A549 (cell line): ENCODE results near the gene HSPBAP1. TPM values are rescaled to one million over a fixed set of nuclear protein-coding genes. Genes with fewer than 3 reads are reported as not detected.
A peak's percentile ranks its signal among the peaks of the same experiment; 100 is the strongest.

Source experiments
- ATAC-seq, 2 experiments: fragments of 200-7000 bp in 1 of 2; fragments of >200 bp in 1 of 2; cut with Nextera tagmentation in 1 of 2; cut with Tn5 transposase in 1 of 2; 3 replicates each; pipeline versions ENCODE4 v1.8.0 to v1.9.1; 2018 to 2020; ENCODE audit warnings: mild to moderate bottlenecking in 1 of 2, moderate library complexity in 1 of 2
- CTCF ChIA-PET: fragments of 300-600 bp; sonication (Branson Sonifier 250); formaldehyde crosslinking; extraction: SDS; loops from one replicate; lab custom pipeline; 2021; ENCODE audit warnings: antibody characterized with exemption, inconsistent platforms; lab: Yijun Ruan, JAX
- POLR2A ChIA-PET: fragments of 350-600 bp; formaldehyde crosslinking; extraction: SDS; loops from one replicate; lab custom pipeline; 2021; ENCODE audit warnings: antibody characterized with exemption, inconsistent platforms; lab: Yijun Ruan, JAX
- DNase-seq, 2 experiments: peaks; one replicate each; pipeline versions ENCODE4 v3.0.0 to v3.0.0-alpha.2; 2011 to 2016; ENCODE audit warnings: low read depth in 1 of 2, low spot score in 1 of 2
- FAIRE-seq: peaks from 2 replicates; lab custom pipeline; 2011; peaks lifted over from hg19 to GRCh38; lab: Jason Lieb, UNC
- H3K27ac ChIP-seq, 2 experiments: fragments of >200 bp; sonication (Bioruptor Twin); formaldehyde crosslinking; 3 replicates each; pipeline ENCODE4 v1.5.1; 2016 to 2017
- H3K4me1 ChIP-seq: fragments of >200 bp; sonication (Bioruptor Twin); formaldehyde crosslinking; 3 replicates; pipeline ENCODE4 v1.6.1; 2016
- H3K4me2 ChIP-seq: fragments of >200 bp; sonication (Bioruptor Twin); formaldehyde crosslinking; 3 replicates; pipeline ENCODE4 v1.6.1; 2016
- H3K4me3 ChIP-seq: fragments of >200 bp; sonication (Bioruptor Twin); formaldehyde crosslinking; 3 replicates; pipeline ENCODE4 v1.5.1; 2016
- H3K9me3 ChIP-seq: fragments of >200 bp; sonication (Bioruptor Twin); formaldehyde crosslinking; 3 replicates; pipeline ENCODE4 v1.6.1; 2016
- ATOH8 ChIP-seq: fragments of 250-450 bp; sonication (Bioruptor Pico); IDR thresholded peaks from 2 replicates; pipeline ENCODE4 v1.5.0; 2020; ENCODE audit warnings: low read depth, mild to moderate bottlenecking, moderate library complexity
- BHLHE40 ChIP-seq: IDR thresholded peaks from 2 replicates; pipeline ENCODE4 v1.6.1; 2012; ENCODE audit warnings: low read depth, low read length, inconsistent platforms
- CBX8 ChIP-seq: fragments of 200-600 bp; sonication (generic); IDR thresholded peaks from 2 replicates; pipeline ENCODE4 v1.6.1; 2016
- CEBPB ChIP-seq, 2 experiments: fragments of >200 bp in 1 of 2; sonication (Bioruptor Twin) in 1 of 2; formaldehyde crosslinking in 1 of 2; IDR thresholded peaks; 2 replicates each; pipeline ENCODE4 v1.6.1; 2012 to 2016
- CHD2 ChIP-seq: fragments of 150-350 bp; IDR thresholded peaks from 2 replicates; pipeline ENCODE4 v1.6.1; 2014; ENCODE audit warnings: low read length; ENCODE audit not compliant: partially characterized antibody
- CHD4 ChIP-seq: fragments of 200-600 bp; sonication (generic); IDR thresholded peaks from 2 replicates; pipeline ENCODE4 v1.6.1; 2016; ENCODE audit warnings: antibody characterized with exemption, mild to moderate bottlenecking, borderline replicate concordance
- EHF ChIP-seq: fragments of 250-450 bp; sonication (Bioruptor Pico); IDR thresholded peaks from 2 replicates; pipeline ENCODE4 v1.5.0; 2020; ENCODE audit warnings: mild to moderate bottlenecking
- EHMT2 ChIP-seq: fragments of 200-600 bp; sonication (generic); IDR thresholded peaks from 2 replicates; pipeline ENCODE4 v1.6.1; 2016; ENCODE audit warnings: antibody characterized with exemption, low read depth, mild to moderate bottlenecking, moderate library complexity
- ELK1 ChIP-seq: fragments of 150-350 bp; IDR thresholded peaks from 2 replicates; pipeline ENCODE4 v1.6.1; 2014; ENCODE audit warnings: low read depth, mild to moderate bottlenecking, low read length
- EP300 ChIP-seq, 2 experiments: fragments of >200 bp; sonication (Bioruptor Twin); formaldehyde crosslinking; IDR thresholded peaks; 2 replicates in 1 of 2; 3 replicates in 1 of 2; pipeline ENCODE4 v1.6.1; 2016 to 2017
- FOSL2 ChIP-seq, 2 experiments: fragments of 450-650 bp in 1 of 2; fragments of >200 bp in 1 of 2; sonication (Bioruptor Twin) in 1 of 2; formaldehyde crosslinking; IDR thresholded peaks; 2 replicates each; pipeline versions ENCODE4 v1.5.0 to v1.6.1; 2016 to 2020; ENCODE audit warnings: mild to moderate bottlenecking in 1 of 2, moderate library complexity in 1 of 2
- FOXS1 ChIP-seq: fragments of 250-450 bp; sonication (Bioruptor Pico); IDR thresholded peaks from 2 replicates; pipeline ENCODE4 v1.5.0; 2020; ENCODE audit warnings: mild to moderate bottlenecking, moderate library complexity
- HES2 ChIP-seq: fragments of >200 bp; sonication (Bioruptor Twin); formaldehyde crosslinking; IDR thresholded peaks from 2 replicates; pipeline ENCODE4 v1.6.1; 2016
- HOXB13 ChIP-seq: fragments of 250-450 bp; sonication (Bioruptor Pico); IDR thresholded peaks from 2 replicates; pipeline ENCODE4 v1.5.0; 2020; ENCODE audit warnings: low read depth, mild to moderate bottlenecking, moderate library complexity
- JUN ChIP-seq, 2 experiments: fragments of >200 bp; sonication (Bioruptor Twin); formaldehyde crosslinking; IDR thresholded peaks; 2 replicates in 1 of 2; 3 replicates in 1 of 2; pipeline ENCODE4 v1.6.1; 2016 to 2017
- JUNB ChIP-seq: fragments of >200 bp; sonication (Bioruptor Twin); formaldehyde crosslinking; IDR thresholded peaks from 2 replicates; pipeline ENCODE4 v1.6.1; 2016
- MYC ChIP-seq: IDR thresholded peaks from 2 replicates; pipeline ENCODE4 v1.6.1; 2012; ENCODE audit warnings: mild to moderate bottlenecking, inconsistent platforms, low read length, improper control_type of control experiment, borderline replicate concordance
- NFE2L2 ChIP-seq: fragments of 150-350 bp; conservative IDR thresholded peaks from 2 replicates; pipeline ENCODE4 v1.6.1; 2014; ENCODE audit warnings: low read length
- NR3C1 ChIP-seq: fragments of >200 bp; sonication (Bioruptor Twin); formaldehyde crosslinking; IDR thresholded peaks from 3 replicates; pipeline ENCODE4 v1.6.1; 2017
- POLR2AphosphoS2 ChIP-seq: conservative IDR thresholded peaks from 2 replicates; pipeline ENCODE4 v1.6.1; 2012; ENCODE audit warnings: low read length, improper control_type of control experiment, inconsistent platforms
- RARB ChIP-seq: fragments of 250-450 bp; sonication (Bioruptor Pico); IDR thresholded peaks from 2 replicates; pipeline ENCODE4 v1.8.0; 2021; ENCODE audit warnings: mild to moderate bottlenecking, moderate library complexity
- RCOR1 ChIP-seq: fragments of 150-350 bp; IDR thresholded peaks from 2 replicates; pipeline ENCODE4 v1.6.1; 2014; ENCODE audit warnings: antibody characterized with exemption, low read length, low read depth
- RNF2 ChIP-seq: fragments of 200-600 bp; sonication (generic); IDR thresholded peaks from 2 replicates; pipeline ENCODE4 v1.6.1; 2016; ENCODE audit warnings: low read depth, mild to moderate bottlenecking, antibody characterized with exemption, moderate library complexity, borderline replicate concordance
- TFCP2L1 ChIP-seq: fragments of 250-450 bp; sonication (Bioruptor Pico); IDR thresholded peaks from 2 replicates; pipeline ENCODE4 v1.5.0; 2021; ENCODE audit warnings: mild to moderate bottlenecking
- ZC3H11A ChIP-seq: fragments of 450-650 bp; IDR thresholded peaks from 2 replicates; pipeline ENCODE4 v1.6.1; 2014; ENCODE audit warnings: antibody characterized with exemption, mild to moderate bottlenecking
- ZFP36 ChIP-seq: fragments of 450-650 bp; IDR thresholded peaks from 2 replicates; pipeline ENCODE4 v1.6.1; 2014; ENCODE audit warnings: borderline replicate concordance; ENCODE audit not compliant: partially characterized antibody
- ZNF302 ChIP-seq: fragments of 250-450 bp; sonication (Bioruptor Pico); IDR thresholded peaks from 2 replicates; pipeline ENCODE4 v1.9.0; 2021; ENCODE audit warnings: inconsistent platforms, mild to moderate bottlenecking, moderate library complexity
- ZSCAN20 ChIP-seq: fragments of 250-450 bp; sonication (Bioruptor Pico); IDR thresholded peaks from 2 replicates; pipeline ENCODE4 v1.8.0; 2022; ENCODE audit warnings: mild to moderate bottlenecking, moderate library complexity
- WGBS: methylation state at CpG from one replicate; pipeline ENCODE4 v1.1.6; 2017; ENCODE audit errors: missing lambda C conversion rate; 5-methylcytosine and 5-hydroxymethylcytosine counted together
- polyA plus RNA-seq, 4 experiments: library from polyadenylated mRNA; depleted of rRNA in 3 of 4; stranded (reverse); fragments of >200 nt; fragmentation: RNase III in 1 of 4; extraction: RNeasy Plus Mini Kit Qiagen cat#74134 plus additional on column Dnase treatment in 1 of 4; gene quantifications; 2 replicates in 3 of 4; 3 replicates in 1 of 4; pipeline ENCODE4 v1.2.3, GENCODE V29; 2011 to 2017

The HSPBAP1 gene
- polyA plus RNA-seq, 2 of the 4 experiments (the other 2 are of a cell fraction): 6.3 to 9.2 TPM

GRCh38 chr3:122800031-122800430, 6.4 kb upstream of the HSPBAP1 start:
- Histone ChIP-seq H3K4me1 (peaks cover 6% of the 10 kb centered on the region; the same call in 2 of the 3 replicates), H3K4me2 (no peak overlapping the region), H3K9me3 (no peaks in the 10 kb centered on the region), H3K4me3 (no peak overlapping the region), H3K27ac (no peak overlapping the region)
- POLR2A ChIA-PET: no interaction called here
- ATAC-seq: no peak
- no peak for FAIRE-seq
- no peak for DNase-seq
- CTCF ChIA-PET: no interaction called here
- 83% methylated on average over 1 of the region's 1 CpG for WGBS
- TF ChIP-seq ZC3H11A (no peak), RCOR1 (no peak), POLR2AphosphoS2 (no peak), RNF2 (no peak), TFCP2L1 (CRISPR knock-in tag) (no peak), JUNB (no peak), ATOH8 (CRISPR knock-in tag) (no peak), EP300 (IDR thresholded peaks at IDR 0.05) (no peak), RARB (CRISPR knock-in tag) (no peak), ZFP36 (no peak), NFE2L2 (no peak), CHD4 (no peak)

- FAIRE-seq: no peak
- no peak for ATAC-seq
- H3K4me3 ChIP-seq: no peak overlapping the region
- no peak overlapping the region for H3K27ac ChIP-seq
- ChIA-PET CTCF (no interaction called here), POLR2A (no interaction called here)
- no peaks in the 10 kb centered on the region for H3K9me3 ChIP-seq
- no peak for DNase-seq
- no peak overlapping the region for H3K4me2 ChIP-seq
- H3K4me1 ChIP-seq: peaks cover 6% of the 10 kb centered on the region; the same call in 2 of the 3 replicates
- TF ChIP-seq HES2 (no peak), MYC (no peak), NR3C1 (no peak)
- 90% methylated on average over 2 of the region's 2 CpGs for WGBS
Measured at GRCh38 chr3:122799322-122799721, 5.7 kb upstream of the HSPBAP1 start.

- H3K4me1 ChIP-seq: peaks cover 6% of the 10 kb centered on the region; the same call in 2 of the 3 replicates
- ATAC-seq (no peak), DNase-seq (peak in 1 of 2 experiments; percentile 11), FAIRE-seq (no peak)
- 58% methylated on average over 3 of the region's 3 CpGs for WGBS
- H3K4me2 ChIP-seq: no peak overlapping the region; the same call in 2 of the 3 replicates
- CTCF ChIA-PET: interaction anchor here (1.2 kb wide), 1 partner anchor 42 kb away, joined by 3 read pairs; no protein-coding TSS in a partner anchor
- POLR2A ChIA-PET: no interaction called here
- no peak overlapping the region for H3K27ac ChIP-seq
- H3K4me3 ChIP-seq: no peak overlapping the region
- no peaks in the 10 kb centered on the region for H3K9me3 ChIP-seq
- TF ChIP-seq FOSL2 (IDR thresholded peaks at IDR 0.05) (no peak), FOSL2 (CRISPR knock-in tag; IDR thresholded peaks at IDR 0.05) (no peak), CBX8 (no peak), EHF (CRISPR knock-in tag) (no peak), ZNF302 (no peak), ZSCAN20 (CRISPR knock-in tag) (no peak), HOXB13 (no peak), JUN (IDR thresholded peaks at IDR 0.05) (no peak), ELK1 (no peak), RCOR1 (no peak), CHD2 (no peak), BHLHE40 (no peak), CEBPB (IDR thresholded peaks at IDR 0.05) (no peak), FOXS1 (CRISPR knock-in tag) (no peak), EHMT2 (no peak)
Measured at GRCh38 chr3:122797291-122797690, 3.7 kb upstream of the HSPBAP1 start.
